Type B pancreatic cell (in vitro differentiated cells): ENCODE data around the gene PLEKHO2. TPM values are rescaled to one million over a fixed set of nuclear protein-coding genes. Genes with fewer than 3 reads are reported as not detected.

Experiments
- DNase-seq: peaks from one replicate; pipeline ENCODE4 v3.0.0; 2021; ENCODE audit warnings: mixed read lengths; ENCODE audit not compliant: unreplicated experiment; ENCODE audit errors: extremely low spot score
- H3K27ac Mint-ChIP-seq: 2 replicates; pipeline ENCODE4 v1.8.0; 2021; ENCODE audit warnings: mild to moderate bottlenecking, mixed read lengths
- H3K27me3 Mint-ChIP-seq: 2 replicates; pipeline ENCODE4 v1.8.0; 2021; ENCODE audit warnings: mixed read lengths
- H3K36me3 Mint-ChIP-seq: 2 replicates; pipeline ENCODE4 v1.8.0; 2021; ENCODE audit warnings: mixed read lengths
- H3K4me1 Mint-ChIP-seq: one replicate; pipeline ENCODE4 v1.8.0; 2021; ENCODE audit warnings: mixed read lengths; ENCODE audit not compliant: unreplicated experiment
- H3K4me3 Mint-ChIP-seq: 2 replicates; pipeline ENCODE4 v1.8.0; 2021; ENCODE audit warnings: mild to moderate bottlenecking, mixed read lengths
- H3K9me3 Mint-ChIP-seq: 2 replicates; pipeline ENCODE4 v1.8.0; 2021; ENCODE audit warnings: mixed read lengths
- total RNA-seq: library from RNA; stranded (reverse); gene quantifications from 2 replicates; pipeline ENCODE4 v1.2.1, GENCODE V29; 2021; ENCODE audit warnings: low replicate concordance
- TF ChIP-seq, protein P1 (sequence below): fragments of 200-600 bp; sonication (generic); conservative IDR thresholded peaks from 2 replicates; pipeline ENCODE4 v1.5.0; 2021; ENCODE audit warnings: antibody characterized with exemption, mild to moderate bottlenecking

Gene PLEKHO2
- total RNA-seq, 1 donor from 2014 or later: 11.2 TPM

DNA sequence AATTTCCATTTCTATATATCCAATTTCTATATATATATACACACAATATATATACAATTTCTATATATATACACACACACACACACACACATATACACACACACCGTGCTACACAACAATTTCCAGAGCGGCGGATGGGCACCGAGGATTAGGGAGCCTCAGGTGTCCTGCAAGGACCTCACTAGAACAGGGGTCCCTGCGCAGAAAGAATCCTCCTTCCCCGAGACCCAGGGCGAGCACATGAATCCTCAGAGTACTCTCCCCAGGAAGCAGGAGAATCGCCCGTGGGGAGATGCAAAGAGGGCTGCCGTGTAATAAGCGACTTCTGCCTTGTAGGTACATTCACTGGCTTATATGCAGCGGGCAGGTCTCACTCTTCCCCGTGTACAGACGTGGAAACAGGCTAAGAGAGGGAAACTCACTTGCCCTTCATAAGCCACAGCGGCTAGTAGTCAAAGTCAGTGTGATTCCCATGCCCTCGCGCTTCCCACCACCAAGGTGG is 16.7 kb upstream of the PLEKHO2 start:
- H3K27ac Mint-ChIP-seq: peak overlapping the region; percentile 89
- DNase-seq: no peak

DNA sequence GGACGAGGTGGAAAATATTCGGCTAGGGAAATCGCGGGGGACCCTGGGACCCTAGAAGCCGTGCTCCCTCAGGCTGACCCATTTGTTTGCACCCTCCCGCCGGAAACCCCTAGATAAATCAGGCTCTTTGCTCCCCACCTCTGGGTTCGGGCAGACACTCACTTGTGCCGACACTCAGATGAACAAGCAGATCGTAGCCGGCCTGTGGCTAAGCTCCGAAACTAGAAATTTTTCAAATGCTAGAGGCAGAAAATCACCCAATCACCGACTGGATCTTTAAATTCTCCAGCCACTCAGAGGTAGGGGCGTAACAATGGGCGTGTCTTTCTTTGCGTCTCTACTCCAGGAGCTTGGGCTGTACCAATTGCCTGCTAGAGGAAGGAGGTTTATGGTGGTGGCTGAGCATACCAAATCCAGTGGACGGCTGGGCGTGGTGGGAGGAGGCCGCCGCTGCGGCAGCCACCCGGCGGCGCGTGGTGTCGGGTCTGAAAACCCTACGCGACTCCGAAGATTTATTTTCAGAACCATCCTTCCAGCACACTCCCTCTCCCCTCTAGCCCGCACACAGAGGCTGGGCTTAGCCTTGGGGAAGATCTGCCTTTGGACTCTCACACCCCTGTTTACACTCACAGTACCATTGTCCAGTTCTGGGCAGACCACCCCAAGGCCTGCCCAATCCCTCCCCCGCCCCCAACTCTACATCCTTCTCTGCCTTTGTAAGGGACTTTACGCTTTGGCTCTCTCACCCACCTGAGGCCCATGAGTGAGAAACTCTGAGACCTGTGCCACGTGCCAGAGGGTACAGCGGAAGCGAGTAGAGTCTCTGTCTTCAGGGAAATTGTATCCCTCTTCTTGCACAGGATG is 16.1 kb upstream of the PLEKHO2 start, which contains the start of gene PIF1:
TSS of gene PIF1 (minus strand) at position 217 of the 864 bp plus-strand sequence. CDS start 1,312 bp downstream, outside the sequence.
- DNase-seq: peak; percentile 87
- Mint-ChIP-seq H3K27ac (peak within 1 kb of the TSS; percentile 89), H3K4me1 (peaks cover 9% of the 10 kb centered on the region), H3K9me3 (no peaks in the 10 kb centered on the region), H3K36me3 (no peaks in the 10 kb centered on the region), H3K4me3 (peak within 1 kb of the TSS; percentile 94), H3K27me3 (peaks cover 16% of the 10 kb centered on the region)
- TF ChIP-seq, protein P1, sequence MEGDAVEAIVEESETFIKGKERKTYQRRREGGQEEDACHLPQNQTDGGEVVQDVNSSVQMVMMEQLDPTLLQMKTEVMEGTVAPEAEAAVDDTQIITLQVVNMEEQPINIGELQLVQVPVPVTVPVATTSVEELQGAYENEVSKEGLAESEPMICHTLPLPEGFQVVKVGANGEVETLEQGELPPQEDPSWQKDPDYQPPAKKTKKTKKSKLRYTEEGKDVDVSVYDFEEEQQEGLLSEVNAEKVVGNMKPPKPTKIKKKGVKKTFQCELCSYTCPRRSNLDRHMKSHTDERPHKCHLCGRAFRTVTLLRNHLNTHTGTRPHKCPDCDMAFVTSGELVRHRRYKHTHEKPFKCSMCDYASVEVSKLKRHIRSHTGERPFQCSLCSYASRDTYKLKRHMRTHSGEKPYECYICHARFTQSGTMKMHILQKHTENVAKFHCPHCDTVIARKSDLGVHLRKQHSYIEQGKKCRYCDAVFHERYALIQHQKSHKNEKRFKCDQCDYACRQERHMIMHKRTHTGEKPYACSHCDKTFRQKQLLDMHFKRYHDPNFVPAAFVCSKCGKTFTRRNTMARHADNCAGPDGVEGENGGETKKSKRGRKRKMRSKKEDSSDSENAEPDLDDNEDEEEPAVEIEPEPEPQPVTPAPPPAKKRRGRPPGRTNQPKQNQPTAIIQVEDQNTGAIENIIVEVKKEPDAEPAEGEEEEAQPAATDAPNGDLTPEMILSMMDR: no peak

More for the DNA sequence above, 16.7 kb upstream of the PLEKHO2 start:
- Mint-ChIP-seq H3K9me3 (no peaks in the 10 kb centered on the region), H3K4me1 (peaks cover 7% of the 10 kb centered on the region), H3K4me3 (peak overlapping the region; percentile 94), H3K27me3 (peaks cover 16% of the 10 kb centered on the region), H3K36me3 (no peaks in the 10 kb centered on the region)
- TF ChIP-seq, protein P1: no peak

DNA sequence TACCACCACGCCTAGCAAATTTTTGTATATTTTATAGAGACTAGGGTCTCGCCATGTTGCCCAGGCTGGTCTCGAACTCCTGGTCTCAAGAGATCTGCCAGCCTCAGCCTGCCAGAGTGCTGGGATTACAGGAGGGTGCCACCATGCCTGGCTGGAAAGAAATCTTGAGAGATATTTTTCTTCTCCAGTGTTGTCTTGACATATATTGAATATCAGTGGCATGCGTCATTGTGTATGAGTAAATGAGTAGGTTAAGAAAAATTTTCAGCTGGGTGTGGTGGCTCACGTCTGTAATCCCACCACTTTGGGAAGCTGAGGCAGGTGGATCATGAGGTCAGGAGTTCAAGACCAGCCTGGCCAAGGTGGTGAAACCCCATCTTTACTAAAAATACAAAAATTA is 12.7 kb upstream of the PLEKHO2 start:
- H3K27ac Mint-ChIP-seq: no peak overlapping the region
- H3K4me3 Mint-ChIP-seq: no peak overlapping the region
- TF ChIP-seq, protein P1: no peak
- no peaks in the 10 kb centered on the region for H3K9me3 Mint-ChIP-seq
- H3K4me1 Mint-ChIP-seq: peaks cover 9% of the 10 kb centered on the region
- peaks cover 12% of the 10 kb centered on the region for H3K27me3 Mint-ChIP-seq
- DNase-seq: no peak
- H3K36me3 Mint-ChIP-seq: no peaks in the 10 kb centered on the region

DNA sequence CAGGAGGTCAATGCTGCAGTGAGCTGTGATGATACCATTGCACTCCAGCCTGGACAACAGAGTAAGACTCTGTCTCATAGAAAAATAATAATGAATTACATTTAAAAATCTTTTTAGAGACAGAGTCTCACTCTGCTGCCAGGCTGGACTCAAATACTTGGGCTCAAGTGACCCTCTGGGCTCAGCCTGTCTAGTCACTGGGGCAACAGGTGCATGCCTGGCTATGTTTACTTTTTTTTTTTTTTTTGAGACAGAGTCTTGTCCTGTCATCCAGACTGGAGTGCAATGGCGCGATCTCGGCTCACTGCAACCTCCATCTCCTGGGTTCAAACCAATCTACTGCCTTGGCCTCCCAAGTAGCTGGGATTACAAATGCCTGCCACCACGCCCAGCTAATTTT is 8.0 kb upstream of the PLEKHO2 start:
- H3K4me3 Mint-ChIP-seq: no peak overlapping the region
- TF ChIP-seq, protein P1: no peak

DNA sequence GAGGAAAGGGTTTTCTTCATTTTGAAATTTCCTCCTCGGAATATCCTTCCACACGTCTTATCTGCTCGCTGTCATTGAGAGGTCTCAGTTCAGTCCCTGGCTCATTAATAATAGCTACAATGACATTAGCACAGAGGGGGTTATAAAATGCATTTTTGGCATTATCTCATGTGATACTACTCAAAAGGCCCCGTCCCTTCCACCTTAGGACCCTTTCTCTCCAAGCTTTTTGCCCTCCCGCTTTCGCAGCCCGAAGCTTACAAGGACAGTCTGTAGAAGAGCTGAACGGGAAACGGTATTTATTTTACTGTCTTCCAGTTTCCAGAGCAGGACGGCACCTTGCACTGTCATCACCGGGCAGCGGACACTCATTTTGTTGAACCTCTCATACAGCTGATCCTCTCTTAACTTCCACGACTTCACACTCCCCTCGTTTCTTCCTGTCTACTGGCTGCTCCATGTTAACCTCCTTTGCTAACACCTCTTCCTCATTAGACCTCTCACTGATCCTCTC is 5.6 kb upstream of the PLEKHO2 start:
- Mint-ChIP-seq H3K27ac (peak overlapping the region; percentile 24), H3K36me3 (no peaks in the 10 kb centered on the region), H3K4me3 (no peak overlapping the region), H3K27me3 (peaks cover 6% of the 10 kb centered on the region), H3K4me1 (peaks cover 13% of the 10 kb centered on the region), H3K9me3 (peaks cover 6% of the 10 kb centered on the region)
- DNase-seq: no peak
- TF ChIP-seq, protein P1: peak; percentile 20

More for the DNA sequence above, 8.0 kb upstream of the PLEKHO2 start:
- no peak overlapping the region for H3K27ac Mint-ChIP-seq
- H3K27me3 Mint-ChIP-seq: peaks cover 3% of the 10 kb centered on the region
- H3K36me3 Mint-ChIP-seq: no peaks in the 10 kb centered on the region
- DNase-seq: no peak
- peaks cover 12% of the 10 kb centered on the region for H3K4me1 Mint-ChIP-seq
- H3K9me3 Mint-ChIP-seq: peaks cover 6% of the 10 kb centered on the region
